22Rv1 (cell line): ENCODE results near the gene YTHDF1.

Source experiments
- H3K27ac ChIP-seq: fragments of 450-650 bp; 2 replicates; pipeline ENCODE4 v1.5.1; 2017
- CTCF ChIP-seq: fragments of 450-650 bp; IDR thresholded peaks from 2 replicates; pipeline ENCODE4 v1.5.1; 2017; ENCODE audit warnings: mild to moderate bottlenecking
- ZFX ChIP-seq: fragments of 450-650 bp; IDR thresholded peaks from 2 replicates; pipeline ENCODE4 v1.6.1; 2017; ENCODE audit warnings: antibody characterized with exemption, borderline replicate concordance

Gene YTHDF1

GRCh38 chr20:63192721-63193120 is 23.2 kb downstream of the YTHDF1 start:
- TF ChIP-seq CTCF (no peak), ZFX (no peak)
- H3K27ac ChIP-seq, result no peak overlapping the region

GRCh38 chr20:63191400-63191799 is 24.5 kb downstream of the YTHDF1 start:
- TF ChIP-seq ZFX (no peak), CTCF (0 out of 2 replicates have a peak, but pooled peaks have one; percentile 5)
- no peak overlapping the region for H3K27ac ChIP-seq

GRCh38 chr20:63190828-63191227 is 25.1 kb downstream of the YTHDF1 start:
- TF ChIP-seq CTCF, result no peak
- no peak for TF ChIP-seq ZFX
- no peak overlapping the region for H3K27ac ChIP-seq

- no peak overlapping the region for H3K27ac ChIP-seq
- no peak for TF ChIP-seq CTCF
Observed at GRCh38 chr20:63189846-63190559, 25.9 kb downstream of the YTHDF1 start.

GRCh38 chr20:63189322-63189642 is 26.6 kb downstream of the YTHDF1 start:
- H3K27ac ChIP-seq, result no peak overlapping the region
- TF ChIP-seq CTCF (no peak), ZFX (no peak)

GRCh38 chr20:63188641-63189321 is 27.1 kb downstream of the YTHDF1 start:
- TF ChIP-seq ZFX, result no peak
- TF ChIP-seq CTCF, result no peak
- H3K27ac ChIP-seq, result no peak overlapping the region

GRCh38 chr20:63188159-63188442 is 27.8 kb downstream of the YTHDF1 start:
- H3K27ac ChIP-seq, result no peak overlapping the region
- TF ChIP-seq CTCF (no peak), ZFX (no peak)
